ENCODE results near the gene PCDHGA7.
"Not testable (repeated sequence)": the region's sequence is repeated elsewhere in the genome, so short reads cannot be mapped to it uniquely, and the experiment has no call there.

DNA sequence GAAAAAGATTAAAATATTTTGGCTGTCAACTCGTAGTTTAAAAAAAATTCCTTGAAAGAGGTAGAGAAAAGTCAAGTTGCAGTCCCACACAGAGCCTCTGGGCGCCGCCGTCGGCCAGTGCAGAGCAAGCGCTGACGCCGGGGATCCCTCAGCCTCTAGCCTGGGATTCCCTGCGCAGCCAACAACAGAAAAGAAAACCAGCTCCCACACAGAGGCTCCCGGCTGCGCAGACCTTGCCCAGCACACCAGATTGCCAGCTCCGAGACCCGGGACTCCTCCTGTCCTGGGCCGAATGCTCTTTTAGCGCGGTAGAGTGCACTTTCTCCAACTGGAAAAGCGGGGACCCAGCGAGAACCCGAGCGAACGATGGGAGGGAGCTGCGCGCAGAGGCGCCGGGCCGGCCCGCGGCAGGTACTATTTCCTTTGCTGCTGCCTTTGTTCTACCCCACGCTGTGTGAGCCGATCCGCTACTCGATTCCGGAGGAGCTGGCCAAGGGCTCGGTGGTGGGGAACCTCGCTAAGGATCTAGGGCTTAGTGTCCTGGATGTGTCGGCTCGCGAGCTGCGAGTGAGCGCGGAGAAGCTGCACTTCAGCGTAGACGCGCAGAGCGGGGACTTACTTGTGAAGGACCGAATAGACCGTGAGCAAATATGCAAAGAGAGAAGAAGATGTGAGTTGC lies 35.1 kb downstream of the PCDHGA7 start, which contains the start of gene PCDHGB7:
- TF ChIP-seq, protein P1, sequence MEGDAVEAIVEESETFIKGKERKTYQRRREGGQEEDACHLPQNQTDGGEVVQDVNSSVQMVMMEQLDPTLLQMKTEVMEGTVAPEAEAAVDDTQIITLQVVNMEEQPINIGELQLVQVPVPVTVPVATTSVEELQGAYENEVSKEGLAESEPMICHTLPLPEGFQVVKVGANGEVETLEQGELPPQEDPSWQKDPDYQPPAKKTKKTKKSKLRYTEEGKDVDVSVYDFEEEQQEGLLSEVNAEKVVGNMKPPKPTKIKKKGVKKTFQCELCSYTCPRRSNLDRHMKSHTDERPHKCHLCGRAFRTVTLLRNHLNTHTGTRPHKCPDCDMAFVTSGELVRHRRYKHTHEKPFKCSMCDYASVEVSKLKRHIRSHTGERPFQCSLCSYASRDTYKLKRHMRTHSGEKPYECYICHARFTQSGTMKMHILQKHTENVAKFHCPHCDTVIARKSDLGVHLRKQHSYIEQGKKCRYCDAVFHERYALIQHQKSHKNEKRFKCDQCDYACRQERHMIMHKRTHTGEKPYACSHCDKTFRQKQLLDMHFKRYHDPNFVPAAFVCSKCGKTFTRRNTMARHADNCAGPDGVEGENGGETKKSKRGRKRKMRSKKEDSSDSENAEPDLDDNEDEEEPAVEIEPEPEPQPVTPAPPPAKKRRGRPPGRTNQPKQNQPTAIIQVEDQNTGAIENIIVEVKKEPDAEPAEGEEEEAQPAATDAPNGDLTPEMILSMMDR (IDR thresholded peaks at IDR 0.05): peak; percentile 39 to 51 (median 43)
- not testable (repeated sequence) for TF ChIP-seq EP300 (IDR thresholded peaks at IDR 0.05; ENCODE audit: low read depth); POLR2A (IDR thresholded peaks at IDR 0.05)
